Body of pancreas (tissue), 4 donors: ENCODE measurements around the gene RET.

Experiments used
- POLR2A ChIP-seq, 3 donors: fragments of 450-650 bp; IDR thresholded peaks; one replicate each; pipeline ENCODE4 v1.6.1; 2016; ENCODE audit warnings: antibody characterized with exemption in 3 of 3, mild to moderate bottlenecking in 2 of 3
- TF ChIP-seq, protein P1 (sequence below), 7 experiments: fragments of 450-650 bp in 4 of 7; fragments of 200-600 bp in 3 of 7; sonication (generic) in 3 of 7; IDR thresholded peaks; one replicate each; pipeline ENCODE4 v1.5.1; 2016 to 2019; ENCODE audit warnings: antibody characterized with exemption in 7 of 7

- TF ChIP-seq, protein P1, sequence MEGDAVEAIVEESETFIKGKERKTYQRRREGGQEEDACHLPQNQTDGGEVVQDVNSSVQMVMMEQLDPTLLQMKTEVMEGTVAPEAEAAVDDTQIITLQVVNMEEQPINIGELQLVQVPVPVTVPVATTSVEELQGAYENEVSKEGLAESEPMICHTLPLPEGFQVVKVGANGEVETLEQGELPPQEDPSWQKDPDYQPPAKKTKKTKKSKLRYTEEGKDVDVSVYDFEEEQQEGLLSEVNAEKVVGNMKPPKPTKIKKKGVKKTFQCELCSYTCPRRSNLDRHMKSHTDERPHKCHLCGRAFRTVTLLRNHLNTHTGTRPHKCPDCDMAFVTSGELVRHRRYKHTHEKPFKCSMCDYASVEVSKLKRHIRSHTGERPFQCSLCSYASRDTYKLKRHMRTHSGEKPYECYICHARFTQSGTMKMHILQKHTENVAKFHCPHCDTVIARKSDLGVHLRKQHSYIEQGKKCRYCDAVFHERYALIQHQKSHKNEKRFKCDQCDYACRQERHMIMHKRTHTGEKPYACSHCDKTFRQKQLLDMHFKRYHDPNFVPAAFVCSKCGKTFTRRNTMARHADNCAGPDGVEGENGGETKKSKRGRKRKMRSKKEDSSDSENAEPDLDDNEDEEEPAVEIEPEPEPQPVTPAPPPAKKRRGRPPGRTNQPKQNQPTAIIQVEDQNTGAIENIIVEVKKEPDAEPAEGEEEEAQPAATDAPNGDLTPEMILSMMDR (IDR thresholded peaks at IDR 0.05), result no peak
- no peak for TF ChIP-seq POLR2A (IDR thresholded peaks at IDR 0.05)
Observed at GRCh38 chr10:43044448-43044921, 32.4 kb upstream of the RET start.
